Measurements from ENCODE around the gene TBX15. TPM values are rescaled to one million over a fixed set of nuclear protein-coding genes. Genes with fewer than 3 reads are reported as not detected.

TBX15 gene
- total RNA-seq, 1 experiment from 2014 or later = 0.09 TPM

DNA sequence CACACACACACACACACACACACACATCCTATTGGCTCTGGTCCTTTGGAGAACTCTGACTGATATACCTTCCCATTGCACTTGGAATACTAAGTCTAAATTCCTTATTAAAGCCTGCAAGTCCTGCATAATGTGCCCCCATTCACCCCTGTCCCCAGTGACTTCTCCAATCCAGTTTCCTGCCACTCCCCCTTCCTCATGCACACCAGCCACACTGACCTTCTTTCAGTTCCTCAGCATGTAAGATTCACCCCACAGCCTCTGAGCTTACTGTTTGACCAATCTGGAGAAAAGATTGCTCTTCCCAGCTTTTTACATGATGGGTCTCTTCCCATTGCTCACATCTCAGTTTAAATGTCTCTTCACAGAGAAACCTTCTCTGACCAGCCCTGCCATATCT lies 146.6 kb downstream of the TBX15 start:
- CTCF ChIA-PET = interaction anchor here (0.7 to 1.3 kb wide), 2 partner anchors 11 to 79 kb away, joined by 4 read pairs; no protein-coding TSS in a partner anchor

More for the DNA sequence above, 146.6 kb downstream of the TBX15 start:
- H3K9me3 Mint-ChIP-seq (ENCODE audit: unreplicated experiment) = no peaks in the 10 kb centered on the region
- DNase-seq (ENCODE audit: unreplicated experiment) = no peak
- intact Hi-C loops (cut with micrococcal nuclease) = no loop called here
- TF ChIP-seq, protein P1, sequence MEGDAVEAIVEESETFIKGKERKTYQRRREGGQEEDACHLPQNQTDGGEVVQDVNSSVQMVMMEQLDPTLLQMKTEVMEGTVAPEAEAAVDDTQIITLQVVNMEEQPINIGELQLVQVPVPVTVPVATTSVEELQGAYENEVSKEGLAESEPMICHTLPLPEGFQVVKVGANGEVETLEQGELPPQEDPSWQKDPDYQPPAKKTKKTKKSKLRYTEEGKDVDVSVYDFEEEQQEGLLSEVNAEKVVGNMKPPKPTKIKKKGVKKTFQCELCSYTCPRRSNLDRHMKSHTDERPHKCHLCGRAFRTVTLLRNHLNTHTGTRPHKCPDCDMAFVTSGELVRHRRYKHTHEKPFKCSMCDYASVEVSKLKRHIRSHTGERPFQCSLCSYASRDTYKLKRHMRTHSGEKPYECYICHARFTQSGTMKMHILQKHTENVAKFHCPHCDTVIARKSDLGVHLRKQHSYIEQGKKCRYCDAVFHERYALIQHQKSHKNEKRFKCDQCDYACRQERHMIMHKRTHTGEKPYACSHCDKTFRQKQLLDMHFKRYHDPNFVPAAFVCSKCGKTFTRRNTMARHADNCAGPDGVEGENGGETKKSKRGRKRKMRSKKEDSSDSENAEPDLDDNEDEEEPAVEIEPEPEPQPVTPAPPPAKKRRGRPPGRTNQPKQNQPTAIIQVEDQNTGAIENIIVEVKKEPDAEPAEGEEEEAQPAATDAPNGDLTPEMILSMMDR (IDR thresholded peaks at IDR 0.05; ENCODE audit: unreplicated experiment) = no peak
- BruUV-seq (replicated peaks) = no TSS peak
- no peaks in the 10 kb centered on the region for H3K4me1 Mint-ChIP-seq (ENCODE audit: insufficient read depth, unreplicated experiment)
- H3K4me3 Mint-ChIP-seq (ENCODE audit: unreplicated experiment) = no peak overlapping the region
- no peaks in the 10 kb centered on the region for H3K36me3 Mint-ChIP-seq (ENCODE audit: insufficient read depth, unreplicated experiment)
- no peaks in the 10 kb centered on the region for H3K27me3 Mint-ChIP-seq (ENCODE audit: insufficient read depth, unreplicated experiment)
- no peak overlapping the region for H3K27ac Mint-ChIP-seq (ENCODE audit: low read depth, unreplicated experiment)
- POLR2A ChIA-PET = interaction anchor here (0.6 kb wide), 1 partner anchor 46 kb away, joined by 3 read pairs; no protein-coding TSS in a partner anchor

Other genes starting within 250 kb of the TBX15 start
- 17.4 and 27.7 TPM in 2 replicates for gene WARS2, start 152.3 kb upstream of the TBX15 start, total RNA-seq (2022)